ENCODE measurements around the gene ROBO2.

ROBO2 gene

GRCh38 chr3:77267589-77267988 is 227.7 kb downstream of the ROBO2 start:
- TF ChIP-seq CTCF (IDR thresholded peaks at IDR 0.05): no peak

- no peak for TF ChIP-seq CTCF (IDR thresholded peaks at IDR 0.05)
These were observed 231.4 kb downstream of the ROBO2 start for GRCh38 chr3:77271306-77271705.

GRCh38 chr3:77271711-77272110 is 231.8 kb downstream of the ROBO2 start:
- no peak for TF ChIP-seq CTCF (IDR thresholded peaks at IDR 0.05)

- TF ChIP-seq CTCF (IDR thresholded peaks at IDR 0.05): no peak
These were observed 239.4 kb downstream of the ROBO2 start for GRCh38 chr3:77279276-77279675.

GRCh38 chr3:77281721-77282120 is 241.8 kb downstream of the ROBO2 start:
- no peak for TF ChIP-seq CTCF (IDR thresholded peaks at IDR 0.05)

- TF ChIP-seq CTCF (IDR thresholded peaks at IDR 0.05): no peak
These were observed 243.2 kb downstream of the ROBO2 start for GRCh38 chr3:77283108-77283507.

- no peak for TF ChIP-seq CTCF (IDR thresholded peaks at IDR 0.05)
These were observed 248.4 kb downstream of the ROBO2 start for GRCh38 chr3:77288348-77288747.

GRCh38 chr3:77296527-77296926 is 256.6 kb downstream of the ROBO2 start:
- TF ChIP-seq CTCF (IDR thresholded peaks at IDR 0.05): no peak
